ENCODE data around the gene MFSD12. TPM values are rescaled to one million over a fixed set of nuclear protein-coding genes. Genes with fewer than 3 reads are reported as not detected.
A peak's percentile ranks its signal among the peaks of the same experiment; 100 is the strongest.

MFSD12 gene
- total RNA-seq, 1 experiment from 2014 or later: 121 TPM

DNA sequence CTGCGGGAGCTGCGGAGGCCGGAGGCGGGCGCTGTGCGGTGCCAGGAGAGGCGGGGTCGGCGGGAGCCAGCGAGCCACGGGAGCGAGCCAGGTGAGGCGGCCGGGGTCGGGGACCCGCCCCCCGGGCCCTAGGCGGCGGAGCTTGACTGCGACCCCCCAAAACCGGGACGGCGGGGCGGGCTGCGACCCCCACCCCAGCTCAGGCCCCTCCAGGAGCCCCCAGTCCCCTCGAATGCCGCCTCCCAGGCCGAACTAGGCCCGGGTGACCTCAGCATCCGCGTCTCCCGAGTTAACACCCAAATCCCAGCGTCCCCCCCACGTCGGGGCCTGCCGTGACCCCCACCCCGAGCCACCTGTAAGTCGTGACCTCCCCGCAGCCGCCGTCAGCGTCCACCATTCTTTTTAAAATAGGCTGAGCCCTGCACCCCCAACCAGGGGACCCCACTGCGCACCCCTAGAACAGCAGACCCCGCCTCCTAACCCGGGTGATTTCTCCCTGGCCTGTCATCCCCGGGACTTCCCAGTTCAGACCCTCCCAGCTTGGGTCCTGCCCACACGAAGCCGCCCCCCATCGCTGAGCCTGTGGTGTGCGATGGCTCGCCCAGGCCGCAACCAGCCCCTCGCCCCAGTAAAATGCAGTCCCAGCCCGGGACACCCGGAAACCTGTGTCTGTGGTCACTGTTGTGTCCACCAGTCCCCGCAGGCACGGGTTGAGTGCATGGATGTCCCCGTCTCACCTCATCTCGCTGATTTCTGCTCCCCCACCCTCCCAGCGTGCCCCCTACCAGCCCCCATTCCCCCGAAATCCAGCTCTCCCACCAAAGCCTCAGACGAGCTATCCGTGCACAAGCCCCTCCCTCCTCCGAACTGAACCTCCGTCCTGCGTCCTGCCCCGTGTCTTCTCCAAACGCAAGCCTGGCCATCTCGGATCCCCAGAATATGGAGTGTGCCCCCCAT, 50.7 kb downstream of the MFSD12 start:
- Histone ChIP-seq H2AFZ (ENCODE audit: low read length) (peak overlapping the region; percentile 50; the same call in 1 of the 2 replicates), H3K27me3 (ENCODE audit: low read length) (no peaks in the 10 kb centered on the region), H4K20me1 (ENCODE audit: low read length) (0 out of 2 replicates have a peak, but pooled peaks cover 14% of the 10 kb centered on the region), H3K4me3 (ENCODE audit: low read length) (peak overlapping the region; percentile 91), H3K36me3 (ENCODE audit: low read depth, low read length) (no peaks in the 10 kb centered on the region; the same call in 1 of the 2 replicates), H3K9me3 (ENCODE audit: low read length) (no peaks in the 10 kb centered on the region), H3K27ac (ENCODE audit: low read length) (peak overlapping the region; percentile 29; the same call in 1 of the 2 replicates), H3F3A (ENCODE audit: low read length, unreplicated experiment) (no peaks in the 10 kb centered on the region), H3K4me1 (ENCODE audit: insufficient read depth, low read length) (peaks cover 26% of the 10 kb centered on the region), H3K4me2 (ENCODE audit: low read length) (peak overlapping the region; percentile 81), H3K79me2 (ENCODE audit: low read length) (peaks cover 55% of the 10 kb centered on the region), H3K9me2 (replicated peaks; ENCODE audit: low read length) (no peaks in the 10 kb centered on the region), H3K9ac (ENCODE audit: low read length) (peak overlapping the region; percentile 92)
- DNase-seq (peak; percentile 7), ATAC-seq (no peak)
- TF ChIP-seq, protein P1, sequence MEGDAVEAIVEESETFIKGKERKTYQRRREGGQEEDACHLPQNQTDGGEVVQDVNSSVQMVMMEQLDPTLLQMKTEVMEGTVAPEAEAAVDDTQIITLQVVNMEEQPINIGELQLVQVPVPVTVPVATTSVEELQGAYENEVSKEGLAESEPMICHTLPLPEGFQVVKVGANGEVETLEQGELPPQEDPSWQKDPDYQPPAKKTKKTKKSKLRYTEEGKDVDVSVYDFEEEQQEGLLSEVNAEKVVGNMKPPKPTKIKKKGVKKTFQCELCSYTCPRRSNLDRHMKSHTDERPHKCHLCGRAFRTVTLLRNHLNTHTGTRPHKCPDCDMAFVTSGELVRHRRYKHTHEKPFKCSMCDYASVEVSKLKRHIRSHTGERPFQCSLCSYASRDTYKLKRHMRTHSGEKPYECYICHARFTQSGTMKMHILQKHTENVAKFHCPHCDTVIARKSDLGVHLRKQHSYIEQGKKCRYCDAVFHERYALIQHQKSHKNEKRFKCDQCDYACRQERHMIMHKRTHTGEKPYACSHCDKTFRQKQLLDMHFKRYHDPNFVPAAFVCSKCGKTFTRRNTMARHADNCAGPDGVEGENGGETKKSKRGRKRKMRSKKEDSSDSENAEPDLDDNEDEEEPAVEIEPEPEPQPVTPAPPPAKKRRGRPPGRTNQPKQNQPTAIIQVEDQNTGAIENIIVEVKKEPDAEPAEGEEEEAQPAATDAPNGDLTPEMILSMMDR (conservative IDR thresholded peaks at IDR 0.05; ENCODE audit: low read depth, low read length): no peak
- TF ChIP-seq EZH2 (IDR thresholded peaks at IDR 0.05; ENCODE audit: low read length, unreplicated experiment) (no peak), EZH2phosphoT487 (IDR thresholded peaks at IDR 0.05; ENCODE audit: borderline replicate concordance, low read length) (no peak)
- CTCF ChIA-PET: no interaction called here
- BruUV-seq (replicated peaks): no TSS peak
- intact Hi-C loops (cut with micrococcal nuclease): no loop called here
- POLR2A ChIA-PET (ENCODE audit: unreplicated experiment): no interaction called here

DNA sequence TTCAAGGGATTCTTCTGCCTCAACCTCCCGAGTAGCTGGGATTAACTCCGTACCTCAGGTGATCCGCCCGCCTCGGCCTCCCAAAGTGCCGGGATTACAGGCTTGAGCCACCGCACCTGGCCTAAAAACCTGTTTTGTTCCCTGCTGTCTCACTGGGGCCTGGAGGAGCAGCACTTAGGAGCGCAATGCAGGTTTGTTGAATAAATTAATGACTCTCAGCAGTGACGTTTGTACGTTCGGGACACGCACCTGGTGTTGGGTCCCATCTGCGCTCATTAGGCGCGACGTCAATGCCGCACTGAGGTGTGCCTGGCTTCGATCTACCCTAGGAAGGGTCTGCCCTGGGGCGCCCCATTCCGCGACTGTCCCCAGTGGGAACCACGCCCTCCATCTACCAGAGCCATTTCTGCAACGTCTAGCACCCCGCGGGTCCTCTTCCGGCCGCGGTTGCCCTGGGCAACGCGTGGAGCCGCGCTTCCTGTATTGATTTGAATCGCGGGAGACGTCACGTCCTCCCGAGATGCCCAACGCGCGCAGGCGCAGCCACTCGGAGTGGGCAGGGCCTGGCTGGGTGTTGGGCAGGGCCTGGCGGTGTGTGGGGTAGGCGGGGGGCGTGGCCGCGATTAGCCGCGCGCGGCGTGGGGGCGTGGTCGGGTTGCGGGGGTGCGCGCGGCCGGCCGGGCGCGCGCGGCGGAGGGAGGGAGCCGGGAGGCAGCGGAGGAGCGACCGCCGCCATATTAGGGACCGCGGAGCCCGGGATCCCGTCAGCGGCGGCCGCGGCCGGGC, 51.6 kb downstream of the MFSD12 start, which contains the start of gene FZR1:
Gene FZR1 (plus strand): TSS at position 714 of the 786 bp plus-strand sequence. CDS start 16,679 bp downstream, outside the sequence.
- H3K4me1 ChIP-seq (ENCODE audit: insufficient read depth, low read length): peaks cover 26% of the 10 kb centered on the region
- H4K20me1 ChIP-seq (ENCODE audit: low read length): 0 out of 2 replicates have a peak, but pooled peaks cover 9% of the 10 kb centered on the region
- H3K27ac ChIP-seq (ENCODE audit: low read length): peak within 1 kb of the TSS; percentile 64
- BruUV-seq (replicated peaks): TSS peak; percentile 96
- ChIA-PET CTCF (no interaction called here), POLR2A (ENCODE audit: unreplicated experiment) (no interaction called here)
- peak within 1 kb of the TSS; percentile 92 for H3K9ac ChIP-seq (ENCODE audit: low read length)
- peak within 1 kb of the TSS; percentile 76 for H2AFZ ChIP-seq (ENCODE audit: low read length)
- H3F3A ChIP-seq (ENCODE audit: low read length, unreplicated experiment): no peaks in the 10 kb centered on the region
- TF ChIP-seq EZH2 (IDR thresholded peaks at IDR 0.05; ENCODE audit: low read length, unreplicated experiment): no peak
- TF ChIP-seq, protein P1 (conservative IDR thresholded peaks at IDR 0.05; ENCODE audit: low read depth, low read length): no peak
- ATAC-seq (peak; percentile 87), DNase-seq (peak; percentile 96)
- peak within 1 kb of the TSS; percentile 81 for H3K4me2 ChIP-seq (ENCODE audit: low read length)
- no peaks in the 10 kb centered on the region for H3K9me2 ChIP-seq (replicated peaks; ENCODE audit: low read length)
- intact Hi-C loops (cut with micrococcal nuclease): no loop called here
- no peaks in the 10 kb centered on the region for H3K27me3 ChIP-seq (ENCODE audit: low read length)
- H3K4me3 ChIP-seq (ENCODE audit: low read length): peak within 1 kb of the TSS; percentile 91
- peaks cover 46% of the 10 kb centered on the region for H3K79me2 ChIP-seq (ENCODE audit: low read length)
- no peaks in the 10 kb centered on the region; the same call in 1 of the 2 replicates for H3K36me3 ChIP-seq (ENCODE audit: low read depth, low read length)
- H3K9me3 ChIP-seq (ENCODE audit: low read length): no peaks in the 10 kb centered on the region

Data from PC-3 (cell line).